Measurements from ENCODE around the gene MCRIP1.

DNA sequence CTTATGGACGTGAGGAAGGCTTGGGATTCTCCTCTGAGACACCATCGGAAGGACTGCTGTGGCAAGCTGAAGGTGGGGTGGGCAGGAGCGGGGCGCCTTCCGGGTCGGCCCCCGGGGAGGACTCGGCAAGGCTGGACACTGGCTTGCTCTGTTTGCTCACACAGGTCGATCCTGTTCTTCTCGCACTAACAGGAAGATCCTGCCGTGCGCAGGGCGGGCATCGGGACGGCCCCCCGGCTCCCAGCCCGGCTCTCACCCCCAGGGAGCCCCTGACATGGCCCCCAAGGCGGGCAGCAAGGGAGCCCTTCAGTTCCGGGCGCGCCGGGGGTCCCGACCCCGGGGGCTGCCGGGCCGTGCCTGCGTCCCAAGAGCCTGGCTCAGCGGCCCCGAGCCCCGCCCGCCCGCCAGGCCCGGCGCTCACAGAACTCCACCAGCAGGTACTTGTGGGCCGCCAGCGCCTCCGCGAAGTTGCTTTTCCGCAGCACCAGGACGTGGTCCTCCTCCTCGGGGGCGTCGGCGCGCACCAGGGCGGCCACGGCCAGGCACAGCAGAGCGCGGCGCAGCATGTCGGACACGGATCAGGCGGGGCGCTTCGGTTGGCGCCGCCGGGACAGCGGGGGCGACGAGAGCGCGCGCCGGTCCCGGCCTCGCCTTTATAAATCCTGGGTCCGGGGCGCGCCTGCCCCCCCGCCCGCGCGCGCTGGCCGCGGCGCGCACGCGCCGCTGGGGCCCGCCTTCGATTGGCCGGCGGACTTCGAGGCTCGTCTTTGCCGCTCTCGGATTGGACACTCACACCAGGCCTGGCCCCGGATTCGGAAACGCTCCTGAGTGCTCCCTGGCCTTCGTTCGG is 27.0 kb upstream of the MCRIP1 start, which contains the start of gene P4HB:
- TF ChIP-seq CTCF (IDR thresholded peaks at IDR 0.05; ENCODE audit: insufficient read depth, low read length), result no peak
- peak; percentile 61 for TF ChIP-seq REST (IDR thresholded peaks at IDR 0.05; ENCODE audit: insufficient replicate concordance, low read depth)
- TF ChIP-seq POLR2AphosphoS5 (IDR thresholded peaks at IDR 0.05; ENCODE audit: low read depth), result peak; percentile 96
- TF ChIP-seq SPI1 (IDR thresholded peaks at IDR 0.05; ENCODE audit: borderline replicate concordance, low read depth), result no peak
- no peak for TF ChIP-seq GABPA (IDR thresholded peaks at IDR 0.05; ENCODE audit: low read depth)
